ENCODE results near the gene TAB3.
"Not testable (repeated sequence)": the region's sequence is repeated elsewhere in the genome, so short reads cannot be mapped to it uniquely, and the experiment has no call there.

The TAB3 gene

DNA sequence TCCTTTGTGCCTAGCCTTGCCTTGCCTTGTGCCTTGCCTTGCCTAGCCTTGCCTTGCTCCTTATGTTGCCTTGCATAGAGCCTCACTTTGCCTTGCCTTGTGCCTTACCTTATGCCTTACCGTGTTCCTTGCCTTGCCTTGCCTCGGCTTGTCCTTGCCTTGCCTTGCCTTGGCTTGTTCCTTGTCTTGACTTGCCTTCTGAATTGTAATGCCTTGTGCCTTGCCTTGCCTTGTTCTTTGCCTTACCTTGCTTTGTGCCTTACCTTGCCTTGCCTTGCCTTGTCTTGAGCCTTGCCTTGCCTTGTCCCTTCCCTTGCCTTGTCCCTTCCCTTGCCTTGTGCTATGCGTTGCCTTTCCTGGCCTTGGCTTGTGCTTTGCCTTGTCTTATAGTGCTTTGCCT lies 90.2 kb downstream of the TAB3 start:
- no peak for DNase-seq (ENCODE audit: low read depth in 1 of 2, low spot score in 1 of 2)
- no peak for TF ChIP-seq JUND (IDR thresholded peaks at IDR 0.05; ENCODE audit: low read depth)
- in situ Hi-C loops (cut with HindIII; ENCODE audit: low pct_unique_long_range_greater_than_20kb, low sequenced_read_pairs): no loop called here

- DNase-seq (ENCODE audit: low read depth in 1 of 2, low spot score in 1 of 2); in situ Hi-C loops (cut with HindIII; ENCODE audit: low pct_unique_long_range_greater_than_20kb, low sequenced_read_pairs): not testable (repeated sequence)
Observed at GRCh38 chrX:30797301-30797700, 91.8 kb downstream of the TAB3 start.

- TF ChIP-seq JUND (IDR thresholded peaks at IDR 0.05; ENCODE audit: low read depth): no peak
- no peak for DNase-seq (ENCODE audit: low read depth in 1 of 2, low spot score in 1 of 2)
- in situ Hi-C loops (cut with HindIII; ENCODE audit: low pct_unique_long_range_greater_than_20kb, low sequenced_read_pairs): no loop called here
Observed at GRCh38 chrX:30795981-30796958, 92.8 kb downstream of the TAB3 start.

DNA sequence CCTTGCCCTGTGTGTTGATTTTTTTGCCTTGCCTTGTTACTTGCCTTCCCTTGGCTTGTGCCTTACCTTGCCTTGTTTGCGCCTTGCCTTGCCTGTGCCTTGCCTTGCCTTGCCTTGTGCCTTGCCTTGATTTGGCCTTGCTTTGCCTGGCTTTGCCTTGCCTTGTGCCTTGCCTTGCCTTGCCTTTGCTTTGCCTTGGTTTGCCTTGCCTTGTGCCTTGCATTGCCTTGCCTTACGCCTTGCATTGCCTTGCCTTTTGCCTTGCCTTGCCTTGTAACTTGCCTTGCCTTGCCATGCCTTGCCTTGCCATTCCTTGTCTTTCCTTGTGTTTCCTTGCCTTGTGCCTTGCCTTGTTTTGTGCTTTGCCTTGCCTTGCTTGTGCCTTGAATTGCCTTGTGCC lies 94.6 kb downstream of the TAB3 start:
- no peak for TF ChIP-seq JUND (IDR thresholded peaks at IDR 0.05; ENCODE audit: low read depth)
- in situ Hi-C loops (cut with HindIII; ENCODE audit: low pct_unique_long_range_greater_than_20kb, low sequenced_read_pairs): no loop called here
- DNase-seq (ENCODE audit: low read depth in 1 of 2, low spot score in 1 of 2): no peak

- TF ChIP-seq JUND (IDR thresholded peaks at IDR 0.05; ENCODE audit: low read depth): no peak
- no peak for DNase-seq (ENCODE audit: low read depth in 1 of 2, low spot score in 1 of 2)
- in situ Hi-C loops (cut with HindIII; ENCODE audit: low pct_unique_long_range_greater_than_20kb, low sequenced_read_pairs): no loop called here
Observed at GRCh38 chrX:30793767-30794103, 95.3 kb downstream of the TAB3 start.

GRCh38 chrX:30793075-30793766 lies 95.8 kb downstream of the TAB3 start:
- in situ Hi-C loops (cut with HindIII; ENCODE audit: low pct_unique_long_range_greater_than_20kb, low sequenced_read_pairs): no loop called here
- no peak for TF ChIP-seq JUND (IDR thresholded peaks at IDR 0.05; ENCODE audit: low read depth)
- DNase-seq (ENCODE audit: low read depth in 1 of 2, low spot score in 1 of 2): no peak

DNA sequence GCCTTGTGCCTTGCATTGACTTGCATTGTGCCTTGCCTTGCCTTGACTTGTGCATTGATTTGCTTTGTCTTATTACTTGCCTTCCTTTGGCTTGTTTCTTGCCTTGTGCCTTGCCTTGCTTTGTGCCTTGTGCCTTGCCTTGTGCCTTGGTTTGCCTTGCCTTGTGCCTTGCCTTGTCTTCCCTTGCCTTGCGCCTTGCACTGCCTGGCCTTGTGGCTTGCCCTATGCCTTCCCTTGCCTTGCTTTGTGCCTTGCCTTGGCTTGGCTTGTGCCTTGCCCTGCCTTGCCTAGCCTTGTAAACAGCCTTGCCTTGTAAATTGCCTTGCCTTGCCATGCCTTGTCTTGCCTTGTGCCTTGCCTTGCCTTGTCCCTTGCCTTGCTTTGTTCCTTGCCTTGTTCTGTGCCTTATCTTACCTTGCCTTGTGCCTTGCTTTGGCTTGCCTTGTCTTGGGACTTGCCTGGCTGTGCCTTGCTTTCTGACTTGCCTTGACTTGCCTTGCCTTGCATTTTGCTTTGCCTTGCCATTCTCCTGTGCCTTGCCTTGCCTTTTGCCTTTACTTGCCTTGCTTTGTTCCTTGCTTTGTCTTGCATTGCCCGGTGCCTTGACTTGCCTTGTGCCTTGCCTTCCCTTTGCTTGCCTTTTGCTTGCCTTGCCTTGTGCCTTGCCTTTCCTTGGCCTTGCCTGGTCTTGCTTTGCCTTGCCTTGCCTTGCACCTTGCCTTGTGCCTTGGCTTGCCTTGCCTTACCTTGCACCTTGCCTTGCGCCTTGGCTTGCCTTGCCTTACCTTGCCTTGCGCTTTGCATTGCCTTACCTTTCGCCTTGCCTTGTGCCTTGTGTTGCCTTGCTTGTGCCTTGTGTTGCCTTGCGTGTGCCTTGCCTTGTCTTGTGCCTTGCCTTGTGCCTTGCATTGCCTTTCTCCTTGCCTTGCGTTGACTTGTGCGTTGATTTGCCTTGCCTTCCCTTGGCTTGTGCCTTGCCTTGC lies 97.5 kb downstream of the TAB3 start:
- TF ChIP-seq JUND (IDR thresholded peaks at IDR 0.05; ENCODE audit: low read depth): no peak
- in situ Hi-C loops (cut with HindIII; ENCODE audit: low pct_unique_long_range_greater_than_20kb, low sequenced_read_pairs): no loop called here
- DNase-seq (ENCODE audit: low read depth in 1 of 2, low spot score in 1 of 2): no peak

DNA sequence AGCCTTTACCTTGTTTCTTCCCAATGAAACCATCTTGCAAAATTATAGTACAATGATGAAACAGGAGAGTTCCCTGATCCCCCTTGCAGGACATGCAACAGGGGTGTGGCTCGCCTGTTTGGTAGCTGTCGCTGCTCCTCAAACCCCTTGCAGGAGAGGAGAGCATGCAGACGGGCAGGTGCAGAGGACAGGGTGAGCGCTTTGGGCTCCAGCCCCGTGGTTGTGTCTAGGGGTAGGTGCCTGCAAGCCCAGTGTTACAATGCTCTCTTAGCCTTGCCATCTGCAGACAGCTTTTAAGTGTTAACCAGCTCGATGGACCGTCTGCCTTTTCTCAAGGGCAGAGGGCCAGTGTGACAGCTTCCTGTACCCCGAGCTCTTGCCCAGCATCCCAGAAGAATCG lies 102.0 kb downstream of the TAB3 start:
- no peak for TF ChIP-seq JUND (IDR thresholded peaks at IDR 0.05; ENCODE audit: low read depth)
- no peak for DNase-seq (ENCODE audit: low read depth in 1 of 2, low spot score in 1 of 2)
- in situ Hi-C loops (cut with HindIII; ENCODE audit: low pct_unique_long_range_greater_than_20kb, low sequenced_read_pairs): no loop called here

DNA sequence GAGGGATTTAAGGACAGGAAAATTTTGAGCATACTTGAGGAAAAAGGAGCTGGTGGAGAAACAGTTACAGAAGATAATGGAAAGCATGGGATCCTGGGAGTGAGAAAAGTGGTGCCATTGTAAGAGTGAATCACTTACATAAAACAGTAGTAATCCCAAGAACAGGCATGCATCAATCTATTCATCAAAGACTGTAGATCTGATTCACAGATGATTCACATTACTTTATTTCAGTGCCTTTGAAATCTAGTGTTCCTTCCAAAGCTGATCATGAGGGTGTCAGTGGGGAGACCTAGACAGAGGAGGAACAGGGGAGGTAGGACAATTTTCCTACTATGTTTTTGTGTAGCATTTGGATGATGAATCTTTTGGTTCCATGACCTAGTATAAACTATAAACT lies 102.7 kb downstream of the TAB3 start:
- in situ Hi-C loops (cut with HindIII; ENCODE audit: low pct_unique_long_range_greater_than_20kb, low sequenced_read_pairs): no loop called here
- DNase-seq (ENCODE audit: low read depth in 1 of 2, low spot score in 1 of 2): no peak
- TF ChIP-seq JUND (IDR thresholded peaks at IDR 0.05; ENCODE audit: low read depth): no peak

DNA sequence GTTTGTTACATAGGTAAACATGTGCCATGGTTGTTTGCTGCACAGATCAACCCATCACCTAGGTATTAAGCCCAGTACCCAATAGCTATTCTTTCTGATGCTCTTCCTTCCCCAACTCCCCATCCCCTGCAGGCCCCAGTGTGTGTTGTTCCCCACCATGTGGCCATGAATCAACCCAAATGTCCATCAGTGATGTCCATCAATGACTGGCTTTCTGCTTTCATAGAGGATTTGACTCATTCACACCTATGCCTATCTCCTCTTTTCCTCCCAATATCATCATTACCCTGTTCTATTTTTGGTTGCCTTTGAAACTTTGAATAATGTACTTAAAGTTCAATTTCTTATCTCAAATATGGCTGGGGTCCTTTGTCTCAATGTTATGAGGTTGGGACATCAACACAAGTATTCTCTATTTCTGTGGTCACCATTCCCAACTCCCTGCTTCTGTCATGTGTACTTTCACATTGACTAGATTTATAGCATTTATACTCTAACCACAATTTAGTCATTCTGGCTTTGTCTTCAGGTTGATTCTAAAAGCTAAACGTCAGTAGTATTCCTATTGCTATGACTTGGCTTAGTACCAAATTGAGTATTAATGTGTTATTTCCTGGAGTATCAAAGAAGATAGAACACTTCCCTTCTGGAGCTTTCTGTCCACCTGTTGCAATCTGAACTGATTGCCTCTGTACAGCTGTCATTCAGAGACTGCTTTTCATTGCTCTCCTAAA lies 107.2 kb downstream of the TAB3 start:
- no peak for DNase-seq (ENCODE audit: low read depth in 1 of 2, low spot score in 1 of 2)
- in situ Hi-C loops (cut with HindIII; ENCODE audit: low pct_unique_long_range_greater_than_20kb, low sequenced_read_pairs): no loop called here
- no peak for TF ChIP-seq JUND (IDR thresholded peaks at IDR 0.05; ENCODE audit: low read depth)

- in situ Hi-C loops (cut with HindIII; ENCODE audit: low pct_unique_long_range_greater_than_20kb, low sequenced_read_pairs): no loop called here
- no peak for TF ChIP-seq JUND (IDR thresholded peaks at IDR 0.05; ENCODE audit: low read depth)
- DNase-seq (ENCODE audit: low read depth in 1 of 2, low spot score in 1 of 2): no peak
Observed at GRCh38 chrX:30779453-30780030, 109.5 kb downstream of the TAB3 start.
